Type B pancreatic cell (in vitro differentiated cells): Measurements from ENCODE around the gene HDLBP. TPM values are rescaled to one million over a fixed set of nuclear protein-coding genes. Genes with fewer than 3 reads are reported as not detected.

Source experiments
- DNase-seq: peaks from one replicate; pipeline ENCODE4 v3.0.0; 2021; ENCODE audit warnings: mixed read lengths; ENCODE audit not compliant: unreplicated experiment; ENCODE audit errors: extremely low spot score
- H3K27ac Mint-ChIP-seq: 2 replicates; pipeline ENCODE4 v1.8.0; 2021; ENCODE audit warnings: mild to moderate bottlenecking, mixed read lengths
- H3K27me3 Mint-ChIP-seq: 2 replicates; pipeline ENCODE4 v1.8.0; 2021; ENCODE audit warnings: mixed read lengths
- H3K36me3 Mint-ChIP-seq: 2 replicates; pipeline ENCODE4 v1.8.0; 2021; ENCODE audit warnings: mixed read lengths
- H3K4me1 Mint-ChIP-seq: one replicate; pipeline ENCODE4 v1.8.0; 2021; ENCODE audit warnings: mixed read lengths; ENCODE audit not compliant: unreplicated experiment
- H3K4me3 Mint-ChIP-seq: 2 replicates; pipeline ENCODE4 v1.8.0; 2021; ENCODE audit warnings: mild to moderate bottlenecking, mixed read lengths
- H3K9me3 Mint-ChIP-seq: 2 replicates; pipeline ENCODE4 v1.8.0; 2021; ENCODE audit warnings: mixed read lengths
- CTCF ChIP-seq: fragments of 200-600 bp; sonication (generic); conservative IDR thresholded peaks from 2 replicates; pipeline ENCODE4 v1.5.0; 2021; ENCODE audit warnings: antibody characterized with exemption, mild to moderate bottlenecking
- total RNA-seq: library from RNA; stranded (reverse); gene quantifications from 2 replicates; pipeline ENCODE4 v1.2.1, GENCODE V29; 2021; ENCODE audit warnings: low replicate concordance

The HDLBP gene
- total RNA-seq, 1 donor from 2014 or later, result 466 TPM

- no peaks in the 10 kb centered on the region for H3K27me3 Mint-ChIP-seq
- no peaks in the 10 kb centered on the region for H3K4me1 Mint-ChIP-seq
- peaks cover 45% of the 10 kb centered on the region for H3K36me3 Mint-ChIP-seq
- no peak overlapping the region for H3K27ac Mint-ChIP-seq
- H3K9me3 Mint-ChIP-seq, result no peaks in the 10 kb centered on the region
- no peak for DNase-seq
- no peak overlapping the region for H3K4me3 Mint-ChIP-seq
- no peak for TF ChIP-seq CTCF
Measured at GRCh38 chr2:241344925-241345651, 29.6 kb upstream of the HDLBP start.

GRCh38 chr2:241340631-241341163, 25.2 kb upstream of the HDLBP start:
- no peak for TF ChIP-seq CTCF
- peaks cover 46% of the 10 kb centered on the region for H3K36me3 Mint-ChIP-seq
- no peaks in the 10 kb centered on the region for H3K9me3 Mint-ChIP-seq
- no peaks in the 10 kb centered on the region for H3K4me1 Mint-ChIP-seq
- DNase-seq, result no peak
- H3K4me3 Mint-ChIP-seq, result no peak overlapping the region
- H3K27ac Mint-ChIP-seq, result no peak overlapping the region
- no peaks in the 10 kb centered on the region for H3K27me3 Mint-ChIP-seq

- Mint-ChIP-seq H3K4me3 (no peak overlapping the region), H3K27ac (no peak overlapping the region), H3K27me3 (no peaks in the 10 kb centered on the region), H3K36me3 (peaks cover 46% of the 10 kb centered on the region), H3K9me3 (no peaks in the 10 kb centered on the region), H3K4me1 (no peaks in the 10 kb centered on the region)
- DNase-seq, result no peak
- no peak for TF ChIP-seq CTCF
Measured at GRCh38 chr2:241339839-241340630, 24.6 kb upstream of the HDLBP start.

- no peak for DNase-seq
- H3K36me3 Mint-ChIP-seq, result peaks cover 35% of the 10 kb centered on the region
- no peak overlapping the region for H3K4me3 Mint-ChIP-seq
- no peaks in the 10 kb centered on the region for H3K27me3 Mint-ChIP-seq
- no peak for TF ChIP-seq CTCF
- H3K4me1 Mint-ChIP-seq, result no peaks in the 10 kb centered on the region
- H3K9me3 Mint-ChIP-seq, result no peaks in the 10 kb centered on the region
- no peak overlapping the region for H3K27ac Mint-ChIP-seq
Measured at GRCh38 chr2:241334813-241335212, 19.3 kb upstream of the HDLBP start.

GRCh38 chr2:241330616-241330981, 15.1 kb upstream of the HDLBP start:
- no peak for TF ChIP-seq CTCF
- peaks cover 49% of the 10 kb centered on the region for H3K36me3 Mint-ChIP-seq
- H3K27me3 Mint-ChIP-seq, result no peaks in the 10 kb centered on the region
- no peak for DNase-seq
- no peak overlapping the region for H3K27ac Mint-ChIP-seq
- no peaks in the 10 kb centered on the region for H3K9me3 Mint-ChIP-seq
- no peak overlapping the region for H3K4me3 Mint-ChIP-seq
- H3K4me1 Mint-ChIP-seq, result no peaks in the 10 kb centered on the region
